GM12878 (cell line): ENCODE measurements around the gene PPP1R12B. TPM values are rescaled to one million over a fixed set of nuclear protein-coding genes. Genes with fewer than 3 reads are reported as not detected.
"Not testable (repeated sequence)": the region's sequence is repeated elsewhere in the genome, so short reads cannot be mapped to it uniquely, and the experiment has no call there.

Experiments
- ATAC-seq: fragments of 200-7000 bp; cut with Tn5 transposase; 3 replicates; pipeline ENCODE4 v1.9.1; 2020; ENCODE audit warnings: mild to moderate bottlenecking, moderate library complexity
- BruUV-seq: library from RNA; stranded (reverse); fragments of 400-500 nt; replicated peaks from 2 replicates; lab custom pipeline; 2021; lab: Mats Ljungman, UMichigan
- CTCF ChIA-PET: fragments of 300-600 bp; sonication (Branson Sonifier 250); formaldehyde crosslinking; extraction: SDS; loops from one replicate; lab custom pipeline; 2021; ENCODE audit warnings: inconsistent platforms; lab: Yijun Ruan, JAX
- POLR2A ChIA-PET: fragments of 350-600 bp; formaldehyde crosslinking; extraction: SDS; loops from one replicate; lab custom pipeline; 2021; ENCODE audit warnings: inconsistent platforms; lab: Charles Lee
- RAD21 ChIA-PET: fragments of 300-600 bp; sonication (Branson Sonifier 250); formaldehyde crosslinking; loops from one replicate; lab custom pipeline; 2023; ENCODE audit warnings: antibody characterized with exemption; ENCODE audit not compliant: unreplicated experiment; lab: Charles Lee
- SMC1A ChIA-PET: fragments of 300-600 bp; sonication (Branson Sonifier 250); formaldehyde crosslinking; loops from one replicate; lab custom pipeline; 2023; ENCODE audit not compliant: unreplicated experiment, uncharacterized antibody; lab: Charles Lee
- DNase-seq: peaks from one replicate; pipeline ENCODE4 v3.0.0-alpha.2; 2011; ENCODE audit warnings: low read depth, low spot score
- FAIRE-seq: peaks from 3 replicates; lab custom pipeline; 2011; peaks lifted over from hg19 to GRCh38; lab: Jason Lieb, UNC
- H2AFZ ChIP-seq: 2 replicates; pipeline ENCODE4 v1.6.0; 2011; ENCODE audit warnings: low read depth, low read length, control low read depth; ENCODE audit not compliant: control insufficient read depth
- H3K27ac ChIP-seq: 2 replicates; pipeline ENCODE4 v1.5.1; 2011; ENCODE audit warnings: control low read depth; ENCODE audit not compliant: control insufficient read depth, insufficient read depth
- H3K27me3 ChIP-seq, 2 experiments: replicated peaks in 1 of 2; 2 replicates each; pipeline versions ENCODE4 v1.6.0 to v1.6.1; 2011; ENCODE audit warnings: low read length in 1 of 2; ENCODE audit not compliant: control insufficient read depth in 2 of 2, insufficient read depth in 2 of 2
- H3K36me3 ChIP-seq, 2 experiments: 2 replicates each; pipeline ENCODE4 v1.5.1; 2011; ENCODE audit warnings: low read length in 1 of 2; ENCODE audit not compliant: control insufficient read depth in 2 of 2, insufficient read depth in 2 of 2
- H3K4me1 ChIP-seq: 2 replicates; pipeline ENCODE4 v1.6.1; 2011; ENCODE audit warnings: mild to moderate bottlenecking, low read length, moderate library complexity, mixed read lengths; ENCODE audit not compliant: control insufficient read depth, insufficient read depth
- H3K4me2 ChIP-seq: 2 replicates; pipeline ENCODE4 v1.6.0; 2011; ENCODE audit warnings: control low read depth; ENCODE audit not compliant: control insufficient read depth, insufficient read depth
- H3K4me3 ChIP-seq: fragments of 200-600 bp; sonication (generic); 2 replicates; pipeline ENCODE4 v1.5.1; 2016
- H3K79me2 ChIP-seq: 2 replicates; pipeline ENCODE4 v1.6.0; 2011; ENCODE audit warnings: low read length; ENCODE audit not compliant: control insufficient read depth, insufficient read depth
- H3K9ac ChIP-seq: 2 replicates; pipeline ENCODE4 v1.8.0; 2011; ENCODE audit warnings: low read length, control low read depth, mixed read lengths; ENCODE audit not compliant: control insufficient read depth, insufficient read depth
- H3K9me3 ChIP-seq: replicated peaks from 3 replicates; pipeline ENCODE4 v1.5.1; 2011; ENCODE audit warnings: mild to moderate bottlenecking, low read length; ENCODE audit not compliant: control insufficient read depth, insufficient read depth
- H4K20me1 ChIP-seq: 2 replicates; pipeline ENCODE4 v1.6.0; 2011; ENCODE audit not compliant: control insufficient read depth, insufficient read depth
- WGBS: methylation state at CpG from one replicate; pipeline ENCODE4 v1.1.6; 2016; ENCODE audit warnings: low lambda C conversion rate; ENCODE audit not compliant: insufficient replicate concordance, insufficient coverage; ENCODE audit errors: missing lambda C conversion rate; 5-methylcytosine and 5-hydroxymethylcytosine counted together
- in situ Hi-C: fragments of 300-500 bp; cut with MboI; formaldehyde crosslinking; loops from 9 replicates; pipeline ENCODE4 v1.14.3; 2018; ENCODE audit warnings: mixed read lengths
- intact Hi-C: fragments of 100-400 bp; cut with micrococcal nuclease; formaldehyde crosslinking; loops from one replicate; pipeline ENCODE4 v1.14.2; 2022; ENCODE audit not compliant: unreplicated experiment
- polyA plus RNA-seq, 11 experiments: library from polyadenylated mRNA; depleted of rRNA in 4 of 11; unstranded in 6 of 11; stranded (reverse) in 5 of 11; fragments of >200 nt; fragmentation: Nextera tagmentation in 4 of 11; fragmentation: Illumina TruSeq in 1 of 11; extraction: Ambion mirVana in 4 of 11; extraction: Trizol in 1 of 11; gene quantifications; 1 replicate in 1 of 11; 2 replicates in 10 of 11; pipeline versions ENCODE4 v1.2.1 to v1.2.3, GENCODE V29; 2011 to 2016; ENCODE audit warnings: inconsistent platforms in 2 of 11, missing spikeins in 2 of 11, low read depth in 1 of 11
- total RNA-seq, 4 experiments: library from RNA; depleted of rRNA in 3 of 4; stranded (reverse); fragments of >200 nt in 3 of 4; fragmentation: Illumina TruSeq in 1 of 4; extraction: Trizol in 1 of 4; gene quantifications; 2 replicates each; pipeline versions ENCODE4 v1.2.1 to v1.2.3, GENCODE V29; 2013 to 2021

Gene PPP1R12B
- total and polyA plus RNA-seq, 10 of the 15 experiments (the other 5 are each of a cell fraction or from before 2014, with no cell fraction given) = 0.29 to 9.4 (median 4.7) TPM

DNA sequence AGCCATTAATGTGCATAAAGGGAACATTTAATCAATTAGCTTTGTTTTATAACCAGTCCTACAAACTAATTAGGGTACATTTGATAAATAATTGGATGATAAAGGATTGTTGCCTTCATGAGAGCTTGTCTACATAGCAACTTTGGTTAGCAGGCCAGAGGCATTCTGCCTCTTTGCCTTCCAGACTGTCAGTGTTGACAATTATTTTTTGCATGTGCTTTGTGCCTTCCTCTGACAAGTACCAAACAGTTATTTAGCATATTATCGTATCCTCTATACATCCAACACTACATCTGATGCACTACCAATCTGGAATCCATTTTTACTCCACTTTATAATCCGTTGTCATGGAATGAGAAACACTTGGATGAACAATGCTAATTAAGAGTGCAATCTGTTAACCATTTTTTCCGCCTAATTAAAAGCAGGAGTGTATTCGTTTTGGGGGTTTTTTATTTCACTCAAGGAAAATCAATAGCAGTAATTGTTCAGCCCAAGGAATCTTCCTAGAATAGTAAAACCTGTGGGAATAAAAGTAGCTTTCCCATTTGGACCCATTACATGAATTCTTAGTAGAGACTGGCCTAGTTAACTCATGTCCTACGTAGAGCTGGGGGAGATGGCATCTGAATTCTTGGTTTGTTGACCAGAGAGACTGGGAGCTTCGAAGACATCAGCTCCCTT lies 196.4 kb downstream of the PPP1R12B start:
- CTCF ChIA-PET = interaction anchor here (1.1 to 2.5 kb wide), 3 partner anchors 17 to 55 kb away, joined by 3 to 8 read pairs (median 4); no protein-coding TSS in a partner anchor
- POLR2A ChIA-PET = interaction anchor here (0.6 kb wide), 1 partner anchor 41 kb away, joined by 3 read pairs; no protein-coding TSS in a partner anchor
- H3K4me1 ChIP-seq, intact Hi-C loops, FAIRE-seq, RAD21 ChIA-PET, H3K27ac ChIP-seq, H3K9ac ChIP-seq, ATAC-seq, H2AFZ ChIP-seq, H3K27me3 ChIP-seq, in situ Hi-C loops, H3K4me3 ChIP-seq, H3K9me3 ChIP-seq, DNase-seq, H3K79me2 ChIP-seq, H3K4me2 ChIP-seq, H3K36me3 ChIP-seq, H4K20me1 ChIP-seq, BruUV-seq: not testable (repeated sequence)
- SMC1A ChIA-PET = interaction anchor here (1.2 to 1.7 kb wide), 2 partner anchors 9 to 17 kb away, joined by 3 to 5 read pairs; no protein-coding TSS in a partner anchor
- WGBS = 92% methylated on average over 6 of the region's 6 CpGs

DNA sequence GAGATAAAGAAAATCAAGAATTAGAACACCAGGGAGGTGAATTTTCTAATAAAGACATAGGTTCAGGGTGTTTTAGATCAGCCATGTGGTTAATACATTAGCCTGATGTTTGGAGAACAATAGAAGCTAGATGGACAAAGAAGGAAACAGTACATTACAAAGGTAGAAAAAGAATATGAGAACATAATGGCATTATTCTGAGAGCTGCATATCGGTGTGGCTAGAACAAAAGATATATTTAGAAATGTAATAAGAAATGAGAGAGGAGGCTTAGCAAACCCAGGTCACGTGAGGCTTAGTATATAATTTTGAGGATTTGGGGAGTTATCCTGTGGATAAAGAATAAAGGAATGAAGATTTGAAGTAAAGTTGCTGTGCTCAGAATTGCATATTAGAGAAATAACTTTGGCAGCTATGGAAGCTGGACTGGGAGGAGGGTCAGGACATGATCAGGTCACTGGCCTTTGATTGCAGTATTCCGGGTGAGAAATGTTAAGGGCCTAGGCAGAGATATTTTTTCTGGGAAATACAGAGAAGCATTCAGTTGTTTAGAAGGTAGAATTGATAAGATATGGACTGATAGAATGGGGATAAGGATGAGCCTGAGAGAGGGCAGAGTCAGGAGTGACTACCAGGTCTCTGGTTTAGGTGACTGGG lies 197.3 kb downstream of the PPP1R12B start:
- H3K4me1 ChIP-seq, H4K20me1 ChIP-seq, in situ Hi-C loops, BruUV-seq, H3K9ac ChIP-seq, FAIRE-seq, H3K79me2 ChIP-seq, H3K9me3 ChIP-seq, DNase-seq, H3K27me3 ChIP-seq, H3K4me2 ChIP-seq, H3K27ac ChIP-seq, H3K36me3 ChIP-seq, ATAC-seq, H2AFZ ChIP-seq, H3K4me3 ChIP-seq: not testable (repeated sequence)
- WGBS = 92% methylated on average over 3 of the region's 3 CpGs
- CTCF ChIA-PET = interaction anchor here (1.7 to 1.9 kb wide), 2 partner anchors 25 to 26 kb away, joined by 4 to 14 read pairs; no protein-coding TSS in a partner anchor
- intact Hi-C loops = loop anchor here (2.0 kb wide), 1 partner anchor 19 kb away; no protein-coding TSS in a partner anchor
- POLR2A ChIA-PET = interaction anchor here (0.6 kb wide), 1 partner anchor 40 kb away, joined by 3 read pairs; no protein-coding TSS in a partner anchor
- RAD21 ChIA-PET = interaction anchor here (2.4 kb wide), 1 partner anchor 16 kb away, joined by 8 read pairs; no protein-coding TSS in a partner anchor
- SMC1A ChIA-PET = interaction anchor here (0.7 to 1.5 kb wide), 5 partner anchors 8 to 174 kb away, joined by 3 to 7 read pairs (median 3); no protein-coding TSS in a partner anchor
